GM21786 (cell line): Measurements from ENCODE around the gene NRBP1.

Experiments
- ATAC-seq: cut with Tn5 transposase; IDR thresholded peaks from one replicate; pipeline ENCODE4 v1.9.1; 2021; ENCODE audit not compliant: unreplicated experiment

The NRBP1 gene

GRCh38 chr2:27428213-27428977 is at the start of gene NRBP1:
Gene NRBP1 (plus strand): TSS chr2:27428631. CDS start chr2:27433274, 4,643 bp downstream.
- ATAC-seq, result peak; percentile 84

DNA sequence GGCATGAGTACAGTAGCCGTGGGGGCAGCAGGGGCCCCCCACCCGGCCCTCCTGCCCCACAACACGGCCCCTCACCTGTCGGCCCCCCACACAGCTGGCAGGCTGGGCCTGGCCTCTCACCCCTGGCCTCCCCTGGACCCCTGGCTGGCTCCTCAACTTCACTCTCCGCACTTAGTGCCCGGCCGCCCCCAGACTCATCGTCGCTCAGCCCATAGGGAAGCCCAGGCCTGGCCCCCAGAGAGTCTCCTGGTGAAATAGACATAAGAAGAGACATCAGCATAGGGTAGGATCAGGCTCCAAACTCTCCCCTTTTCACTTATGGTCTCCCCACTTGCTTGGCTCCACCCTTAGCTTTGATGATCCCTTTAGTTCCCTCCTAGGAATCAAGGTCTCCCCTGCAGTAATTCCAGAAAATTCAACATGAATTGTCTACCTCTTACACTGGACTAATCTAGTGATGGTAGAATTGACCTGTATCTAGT is 49.6 kb upstream of the NRBP1 start:
- ATAC-seq, result no peak

DNA sequence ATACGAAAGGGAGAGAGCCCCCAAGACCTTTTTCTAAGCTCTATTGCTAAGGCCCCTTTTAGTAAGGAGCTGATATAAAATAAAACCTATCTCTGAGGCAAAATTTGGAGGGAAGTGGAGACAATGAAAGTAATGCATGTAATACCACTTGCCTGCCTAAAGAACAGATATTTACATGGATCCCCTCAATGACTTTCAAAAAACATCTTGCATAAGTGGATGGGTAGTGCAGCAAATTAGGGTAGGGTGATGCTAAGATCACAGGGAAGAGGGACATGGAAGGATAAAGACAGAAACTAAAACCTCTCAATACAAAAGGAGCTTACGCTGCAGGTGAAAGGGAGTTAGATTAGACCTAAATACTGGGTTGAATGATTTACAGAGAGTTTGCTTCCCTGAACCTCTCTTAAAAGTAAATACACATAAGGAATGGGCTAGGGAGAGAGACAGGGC is 49.0 kb upstream of the NRBP1 start:
- ATAC-seq, result no peak

DNA sequence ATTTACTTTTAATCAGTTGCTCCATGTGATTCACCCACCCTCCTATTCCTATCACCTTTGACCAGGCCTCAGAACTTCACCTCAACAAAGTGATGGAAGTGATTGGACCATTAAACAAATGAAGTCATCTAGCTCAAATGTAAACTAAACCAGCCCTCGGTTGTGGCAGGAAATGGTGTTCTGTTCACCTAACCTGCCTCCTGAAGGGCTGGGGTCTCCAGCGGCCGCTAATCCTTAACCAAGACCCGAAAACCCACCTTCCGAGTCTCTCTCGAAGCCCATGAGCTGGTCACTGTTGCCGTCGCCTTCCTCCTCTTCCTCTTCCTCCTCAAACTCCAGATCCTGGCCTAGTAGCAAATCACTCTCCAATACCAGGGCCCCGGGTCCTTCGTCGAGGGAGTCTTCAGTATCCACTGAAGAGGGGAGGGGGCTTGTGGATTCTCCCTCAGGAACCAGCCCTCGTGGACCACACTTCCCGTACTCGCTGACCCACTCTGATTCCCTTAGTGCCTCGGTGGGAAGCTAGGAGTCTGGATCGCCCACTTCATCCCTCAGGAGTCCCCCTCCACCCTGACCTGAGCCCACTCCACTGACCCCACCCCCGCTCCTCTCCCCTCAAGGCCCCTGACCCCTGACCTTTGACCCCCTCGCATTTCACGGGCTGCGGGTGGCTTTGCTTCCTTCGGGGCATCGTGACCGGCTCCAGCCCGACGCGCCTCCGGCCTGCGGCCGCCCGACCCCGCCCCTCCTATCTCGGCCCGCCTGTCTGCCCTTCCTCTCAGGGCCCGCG is 48.4 kb upstream of the NRBP1 start:
- peak; percentile 26 for ATAC-seq

GRCh38 chr2:27380626-27381545 is 47.5 kb upstream of the NRBP1 start, which contains the start of gene ZNF513:
Gene ZNF513 (minus strand): TSS chr2:27380734. CDS start chr2:27380526, 208 bp downstream.
- peak; percentile 89 for ATAC-seq

DNA sequence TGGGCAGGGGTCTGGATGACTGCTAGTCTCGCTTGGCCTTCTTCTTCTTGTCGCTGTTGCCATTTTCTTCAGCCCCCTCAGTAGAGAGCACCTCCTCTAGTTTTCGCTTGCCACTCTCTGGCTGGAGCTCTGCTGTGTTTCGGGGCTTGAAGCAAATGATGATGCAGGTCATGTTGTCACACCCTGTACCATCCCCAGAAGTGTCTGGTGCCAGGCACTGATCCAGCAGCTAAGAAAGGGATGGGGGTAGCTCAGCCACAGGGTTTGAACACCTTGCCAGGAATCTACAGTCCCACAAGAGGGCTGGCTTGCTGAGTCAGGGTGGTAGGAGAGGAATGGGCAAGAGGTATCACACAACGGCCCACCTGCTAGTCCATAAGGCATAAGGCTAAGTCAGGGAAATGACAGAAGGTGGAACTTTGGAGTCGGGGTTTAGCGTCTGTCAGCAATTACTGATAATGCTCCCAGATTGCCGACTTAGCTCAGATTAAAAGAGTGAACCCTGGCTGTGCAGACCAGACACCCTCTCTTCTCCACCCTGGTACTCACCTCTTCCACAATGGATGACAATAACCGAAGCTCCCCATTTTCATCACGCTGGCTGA is 46.8 kb upstream of the NRBP1 start:
- ATAC-seq, result no peak

DNA sequence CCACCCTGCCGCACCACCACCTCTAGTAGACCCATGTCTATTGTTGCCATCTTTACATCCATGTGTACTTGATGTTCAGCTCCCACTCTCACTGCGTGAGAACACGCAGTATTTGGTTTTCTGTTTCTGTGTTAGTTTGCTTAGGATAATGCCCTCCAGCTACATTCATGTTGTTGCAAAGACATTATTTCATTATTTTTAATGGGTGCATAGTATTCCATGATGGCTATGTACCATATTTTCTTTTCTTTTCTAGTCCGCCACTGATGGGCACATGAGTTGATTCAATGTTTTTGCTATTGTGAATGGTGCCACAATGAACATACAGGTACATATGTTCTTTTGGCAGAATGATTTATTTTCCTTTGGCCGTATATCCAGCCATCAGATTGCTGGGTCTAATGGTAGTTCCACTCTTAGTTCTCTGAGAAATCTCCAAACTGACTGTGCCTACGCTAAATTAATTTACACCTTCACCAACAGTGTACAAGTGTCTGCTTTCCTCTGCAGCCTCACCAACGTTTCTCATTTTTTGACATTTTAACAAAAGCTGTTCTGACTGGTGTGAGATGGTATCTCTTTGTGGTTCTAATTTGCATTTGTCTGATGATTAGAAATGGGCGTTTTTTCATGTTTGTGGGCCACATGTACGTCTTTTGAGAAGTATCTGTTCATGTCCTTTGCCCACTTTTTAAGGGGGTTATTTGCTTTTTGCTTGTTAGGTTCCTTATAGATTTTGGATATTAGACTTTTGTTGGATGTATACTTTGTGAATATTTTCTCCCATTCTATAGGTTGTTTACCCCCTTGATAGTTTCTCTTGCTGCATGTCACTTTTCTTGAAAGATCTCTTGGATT is 37.4 kb upstream of the NRBP1 start:
- no peak for ATAC-seq

DNA sequence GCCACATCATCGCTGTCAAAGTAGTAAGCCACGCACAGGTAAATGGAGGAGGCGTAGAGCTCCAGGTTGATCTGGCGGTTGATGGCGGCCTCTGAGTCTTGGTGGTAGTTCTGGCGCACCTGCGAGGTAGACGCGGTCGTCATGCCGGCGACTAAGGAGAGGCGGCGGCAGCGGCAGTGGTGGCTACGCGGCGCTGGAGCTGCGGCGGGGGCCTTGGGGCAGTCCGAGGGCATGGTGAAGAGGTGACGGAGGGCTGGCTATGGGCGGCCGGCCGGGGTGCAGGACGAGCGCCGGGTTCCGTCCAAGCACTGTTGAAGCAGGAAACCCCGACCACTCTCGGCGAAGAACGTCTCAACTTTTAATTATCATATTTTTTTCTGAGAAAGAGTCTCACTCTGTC is 35.2 kb upstream of the NRBP1 start:
- ATAC-seq, result no peak

- ATAC-seq, result no peak
Observed at GRCh38 chr2:27398962-27399361, 29.5 kb upstream of the NRBP1 start.

GRCh38 chr2:27400348-27401135 is 27.9 kb upstream of the NRBP1 start:
- no peak for ATAC-seq

DNA sequence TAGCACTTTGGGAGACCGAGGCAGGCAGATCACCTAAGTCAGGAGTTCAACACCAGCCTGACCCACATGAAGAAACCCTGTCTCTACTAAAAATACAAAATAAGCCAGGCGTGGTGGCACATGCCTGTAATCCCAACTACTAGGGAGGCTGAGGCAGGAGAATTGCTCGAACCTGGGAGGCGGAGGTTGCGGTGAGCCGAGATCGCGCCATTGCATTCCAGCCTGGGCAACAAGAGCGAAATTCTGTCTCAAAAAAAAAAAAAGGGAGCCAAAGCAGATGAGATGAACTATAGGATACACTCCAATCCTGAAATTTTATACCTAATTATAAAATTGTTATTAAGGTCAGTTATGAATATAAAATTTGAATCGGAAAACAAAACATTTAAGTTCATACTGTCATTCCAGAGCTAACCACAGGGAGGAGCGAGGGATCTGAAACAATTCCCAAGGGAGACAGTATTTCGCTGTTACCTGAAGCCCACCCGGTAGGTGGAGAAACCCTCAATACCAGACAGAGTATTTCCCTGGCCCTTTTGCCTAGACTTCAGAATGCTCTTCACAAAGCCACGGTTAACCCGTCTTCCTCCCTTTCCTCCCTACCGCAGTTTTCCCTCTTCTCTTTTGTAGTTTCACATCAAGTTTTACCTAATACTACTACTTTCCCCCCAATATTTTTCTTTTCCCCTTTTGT is 20.5 kb upstream of the NRBP1 start:
- no peak for ATAC-seq

GRCh38 chr2:27408601-27409320 is 19.7 kb upstream of the NRBP1 start:
- ATAC-seq, result peak; percentile 25

- ATAC-seq, result peak; percentile 96
Observed at GRCh38 chr2:27409321-27410073, 18.9 kb upstream of the NRBP1 start, which contains the start of gene PPM1G. Gene PPM1G (minus strand): TSS chr2:27409591. CDS start chr2:27409422, 169 bp downstream.

DNA sequence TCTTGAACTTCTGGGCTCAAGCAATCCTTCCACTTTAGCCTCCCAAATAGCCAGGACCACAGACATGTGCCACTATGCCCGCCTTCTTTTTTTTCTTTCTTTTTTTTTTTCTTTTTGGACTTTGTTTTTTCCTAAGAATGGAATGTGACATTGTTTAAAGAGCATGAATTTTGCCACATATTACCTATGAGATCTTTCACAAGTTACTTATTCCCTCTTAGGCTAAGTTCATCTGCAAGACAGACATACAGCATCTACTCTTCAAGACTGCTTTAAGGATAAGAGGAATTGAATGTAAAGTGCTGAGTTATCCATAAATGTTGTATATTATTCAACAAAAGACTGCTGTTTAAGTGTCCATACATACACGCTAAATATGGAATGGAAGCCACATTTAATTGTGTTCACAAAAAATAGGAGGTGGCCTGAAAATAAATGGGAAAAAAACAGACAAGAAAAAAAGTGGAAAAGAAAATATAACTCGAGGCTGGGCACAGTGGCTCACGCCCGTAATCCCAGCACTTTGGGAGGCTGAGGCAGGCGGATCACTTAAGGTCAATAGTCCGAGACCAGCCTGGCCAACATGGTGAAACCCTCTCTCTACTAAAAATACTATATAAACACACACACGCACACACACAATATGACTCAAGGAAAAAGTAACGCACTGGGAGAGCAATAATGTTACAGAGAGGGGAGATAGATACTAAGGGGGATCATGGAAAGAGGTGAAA is 15.8 kb upstream of the NRBP1 start:
- no peak for ATAC-seq

DNA sequence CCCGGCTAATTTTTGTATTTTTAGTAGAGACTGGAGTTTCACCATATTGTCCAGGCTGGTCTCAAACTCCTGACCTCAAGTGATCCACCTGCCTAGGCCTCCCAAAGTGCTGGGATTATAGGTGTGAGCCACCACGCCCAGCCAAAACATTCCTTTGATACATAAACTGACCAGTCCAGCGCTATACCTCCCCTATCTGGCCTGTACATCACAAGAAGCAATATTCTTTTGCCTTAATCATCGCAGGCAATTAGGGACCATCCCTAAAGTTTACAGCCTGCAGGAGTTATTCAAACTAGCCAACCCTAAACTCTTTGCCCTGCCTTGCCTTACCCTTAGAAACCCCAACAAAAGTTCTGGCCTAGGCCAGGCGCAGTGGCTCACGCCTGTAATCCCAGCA is 12.3 kb upstream of the NRBP1 start:
- no peak for ATAC-seq

- no peak for ATAC-seq
Observed at GRCh38 chr2:27420996-27421395, 7.4 kb upstream of the NRBP1 start.
